Cardiac fibroblast (primary cell): ENCODE measurements around the gene C11orf21.

Experiments
- DNase-seq, 2 donors: peaks; one replicate each; pipeline versions ENCODE4 v3.0.0 to v3.0.0-alpha.2; 2010; ENCODE audit warnings: low read depth in 2 of 2
- H3K4me3 ChIP-seq, 2 donors: replicated peaks in 1 of 2; 1 replicate in 1 of 2; 2 replicates in 1 of 2; pipeline ENCODE4 v1.5.1; 2011; ENCODE audit warnings: low read depth in 2 of 2, low read length in 2 of 2, mild to moderate bottlenecking in 2 of 2, moderate library complexity in 1 of 2
- CTCF ChIP-seq: IDR thresholded peaks from one replicate; pipeline ENCODE4 v1.5.1; 2011; ENCODE audit warnings: low read depth, mild to moderate bottlenecking, low read length, inconsistent platforms

Gene C11orf21

GRCh38 chr11:2273311-2273710 lies 28.4 kb downstream of the C11orf21 start:
- DNase-seq = no peak
- no peak overlapping the region for H3K4me3 ChIP-seq
- TF ChIP-seq CTCF = no peak

- no peak for DNase-seq
- TF ChIP-seq CTCF = no peak
- no peak overlapping the region for H3K4me3 ChIP-seq
Observed at GRCh38 chr11:2272946-2273280, 28.8 kb downstream of the C11orf21 start.

DNA sequence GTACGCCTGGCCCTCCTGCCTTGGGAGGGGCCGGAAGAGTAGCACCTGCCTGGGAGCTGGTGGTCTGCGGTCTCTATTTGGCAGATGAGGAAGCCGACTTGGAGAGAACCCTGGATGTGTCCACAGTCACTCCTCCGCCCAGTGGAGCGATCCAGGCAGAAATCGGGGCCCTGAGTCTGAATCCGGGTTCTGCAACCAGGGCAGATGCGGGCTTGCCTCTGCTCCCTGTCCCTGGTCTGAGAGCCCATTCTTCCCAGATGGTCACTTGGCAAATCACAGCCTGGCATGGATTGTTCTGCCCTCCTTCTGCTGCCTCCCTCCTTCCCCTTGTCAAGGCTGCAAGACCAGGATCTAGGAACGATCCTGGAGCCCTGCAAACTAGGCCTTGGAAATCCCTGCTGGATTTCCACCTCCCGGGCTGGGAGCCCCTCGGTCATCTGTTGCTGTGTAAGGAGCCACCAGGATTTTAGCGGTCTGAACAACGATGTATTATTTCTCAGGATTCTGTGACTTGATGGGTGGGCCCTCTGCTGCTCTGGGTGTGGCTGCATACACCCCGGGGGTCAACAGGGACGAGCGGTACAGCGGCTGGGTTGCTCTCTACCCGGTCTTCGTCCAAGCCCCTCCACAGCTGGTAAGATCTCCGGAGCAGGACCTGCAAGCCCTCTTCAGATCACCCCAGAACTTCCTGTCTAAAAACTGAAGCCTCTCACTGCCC lies 29.3 kb downstream of the C11orf21 start:
- TF ChIP-seq CTCF = no peak
- H3K4me3 ChIP-seq = no peak overlapping the region
- DNase-seq = no peak

GRCh38 chr11:2271327-2272227 lies 30.1 kb downstream of the C11orf21 start:
- H3K4me3 ChIP-seq = no peak overlapping the region
- TF ChIP-seq CTCF = no peak
- DNase-seq = no peak

DNA sequence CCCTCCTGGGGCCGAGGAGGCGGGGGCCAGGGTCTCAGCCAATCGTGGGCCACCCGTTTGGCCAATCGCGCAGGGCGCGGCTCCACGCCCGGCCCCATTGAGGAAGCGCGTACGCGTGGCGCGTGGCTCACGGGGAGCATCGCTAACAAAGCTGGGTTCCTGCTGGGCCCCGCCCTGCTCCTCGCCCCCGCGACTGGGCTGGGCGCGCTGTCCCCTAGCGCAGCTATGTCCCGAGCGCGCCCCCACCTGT lies 30.7 kb downstream of the C11orf21 start:
- TF ChIP-seq CTCF = no peak
- H3K4me3 ChIP-seq = no peak overlapping the region
- no peak for DNase-seq

DNA sequence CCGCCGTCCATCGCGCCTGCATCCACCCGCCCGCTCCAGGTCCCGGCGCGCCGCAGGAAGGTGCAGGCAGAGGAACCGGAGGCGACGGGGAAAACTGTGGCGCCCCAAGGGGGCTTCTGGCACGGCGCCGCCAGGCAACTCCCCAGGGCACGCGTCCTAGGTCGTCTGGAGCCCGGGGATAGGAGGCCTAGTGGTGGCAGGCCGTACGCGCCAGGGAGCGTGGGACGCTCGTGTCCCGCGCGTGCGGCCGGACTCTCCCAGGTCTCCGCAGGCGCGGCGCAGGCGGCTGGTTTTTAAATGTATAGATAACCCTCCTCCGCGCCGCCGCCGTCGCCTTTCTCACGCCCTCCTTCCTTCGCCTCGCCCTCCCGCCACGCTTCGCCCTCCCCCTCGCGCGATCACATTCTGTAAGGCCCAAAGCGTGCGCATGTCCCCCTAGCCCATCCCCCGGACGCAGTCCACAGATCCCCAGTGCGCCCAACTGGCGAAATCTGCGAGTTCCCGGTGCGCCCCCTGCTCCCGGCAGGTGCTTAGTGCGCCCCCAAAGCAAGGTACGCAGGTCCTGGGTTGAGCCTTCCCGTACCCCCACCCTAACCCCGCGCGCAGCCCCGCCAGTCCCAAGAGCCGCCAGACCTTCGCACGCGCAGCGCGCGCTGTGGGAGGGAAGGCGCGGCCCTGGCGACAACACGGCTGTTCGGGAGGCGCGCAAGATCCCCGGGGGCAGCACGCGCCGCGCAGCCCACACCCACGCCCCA lies 31.2 kb downstream of the C11orf21 start, which contains the start of gene ASCL2:
TSS of gene ASCL2 (minus strand) at position 267 of the 755 bp plus-strand sequence. CDS start at position 11, 256 bp downstream.
- no peak within 1 kb of the TSS for H3K4me3 ChIP-seq
- no peak for TF ChIP-seq CTCF
- peak in 1 of 2 donors; percentile 11 for DNase-seq
